OCI-LY1 (cell line): ENCODE data around the gene OR2V2.

ENCODE experiments used
- H2AFZ ChIP-seq: fragments of 200-600 bp; sonication (generic), shearing (Covaris generic); 2 replicates; pipeline ENCODE4 v1.6.0; 2014; ENCODE audit warnings: antibody characterized with exemption, mild to moderate bottlenecking, low read length
- H3F3A ChIP-seq: fragments of 200-600 bp; sonication (generic), shearing (Covaris generic); 2 replicates; pipeline ENCODE4 v1.6.0; 2014; ENCODE audit warnings: mild to moderate bottlenecking, antibody characterized with exemption, low read length, moderate library complexity; ENCODE audit not compliant: insufficient read depth
- H3K27ac ChIP-seq: fragments of 200-600 bp; sonication (generic); 2 replicates; pipeline ENCODE4 v1.5.1; 2014; ENCODE audit warnings: low read length, mixed run types, mild to moderate bottlenecking, low read depth; ENCODE audit not compliant: poor library complexity, severe bottlenecking
- H3K27me3 ChIP-seq: fragments of 200-600 bp; sonication (generic); 2 replicates; pipeline ENCODE4 v1.6.0; 2014; ENCODE audit warnings: antibody characterized with exemption, mild to moderate bottlenecking, low read length, moderate library complexity; ENCODE audit not compliant: insufficient read depth
- H3K36me3 ChIP-seq: fragments of 200-600 bp; sonication (generic); 2 replicates; pipeline ENCODE4 v1.6.1; 2014; ENCODE audit warnings: mild to moderate bottlenecking, antibody characterized with exemption, low read length, moderate library complexity, mixed read lengths; ENCODE audit not compliant: insufficient read depth
- H3K4me1 ChIP-seq: fragments of 200-600 bp; sonication (generic); 2 replicates; pipeline ENCODE4 v1.5.1; 2014; ENCODE audit warnings: mild to moderate bottlenecking, low read length, moderate library complexity; ENCODE audit not compliant: insufficient read depth, severe bottlenecking
- H3K4me2 ChIP-seq: fragments of 200-600 bp; sonication (generic), shearing (Covaris generic); 2 replicates; pipeline ENCODE4 v1.6.1; 2014; ENCODE audit warnings: low read length
- H3K4me3 ChIP-seq: fragments of 200-600 bp; sonication (generic); 2 replicates; pipeline ENCODE4 v1.5.1; 2014; ENCODE audit warnings: low read length, low read depth, mild to moderate bottlenecking, mixed read lengths; ENCODE audit not compliant: poor library complexity, severe bottlenecking
- H3K79me2 ChIP-seq: fragments of 200-600 bp; shearing (Covaris generic); 2 replicates; pipeline ENCODE4 v1.6.1; 2016; ENCODE audit warnings: mixed run types, low read length, mixed read lengths; ENCODE audit not compliant: insufficient read depth
- H3K9ac ChIP-seq: fragments of 200-600 bp; sonication (generic), shearing (Covaris generic); 2 replicates; pipeline ENCODE4 v1.6.1; 2014; ENCODE audit warnings: mild to moderate bottlenecking, low read length, mixed read lengths
- H3K9me2 ChIP-seq: fragments of 200-600 bp; sonication (generic), shearing (Covaris generic); 2 replicates; pipeline ENCODE4 v1.6.1; 2014; ENCODE audit warnings: low read depth, mild to moderate bottlenecking, low read length, mixed read lengths
- H3K9me3 ChIP-seq: fragments of 200-600 bp; shearing (Covaris generic); 2 replicates; pipeline ENCODE4 v1.6.1; 2014; ENCODE audit warnings: low read length, mixed read lengths
- H4K20me1 ChIP-seq: fragments of 200-600 bp; sonication (generic), shearing (Covaris generic); 2 replicates; pipeline ENCODE4 v1.6.0; 2016; ENCODE audit warnings: mild to moderate bottlenecking, low read length; ENCODE audit not compliant: insufficient read depth
- CTCF ChIP-seq: fragments of 200-600 bp; sonication (generic), shearing (Covaris generic); IDR thresholded peaks from 2 replicates; pipeline ENCODE4 v1.5.1; 2017; ENCODE audit warnings: mild to moderate bottlenecking, antibody characterized with exemption, low read length, moderate library complexity, mixed read lengths
- EZH2 ChIP-seq: fragments of 200-600 bp; sonication (generic), shearing (Covaris generic); IDR thresholded peaks from 2 replicates; pipeline ENCODE4 v1.8.0; 2017; ENCODE audit warnings: borderline replicate concordance, mixed run types, mild to moderate bottlenecking, antibody characterized with exemption, low read length, moderate library complexity, mixed read lengths

The OR2V2 gene

GRCh38 chr5:181131514-181131913 is 15.9 kb upstream of the OR2V2 start:
- Histone ChIP-seq H3K27me3 (no peaks in the 10 kb centered on the region; the same call in 1 of the 2 replicates), H2AFZ (no peak overlapping the region), H3K79me2 (no peaks in the 10 kb centered on the region), H3K4me3 (no peak overlapping the region), H3F3A (no peaks in the 10 kb centered on the region), H3K9me3 (no peaks in the 10 kb centered on the region; the same call in 1 of the 2 replicates), H4K20me1 (no peaks in the 10 kb centered on the region), H3K36me3 (no peaks in the 10 kb centered on the region), H3K4me1 (no peaks in the 10 kb centered on the region), H3K9ac (no peak overlapping the region), H3K27ac (no peak overlapping the region), H3K9me2 (no peaks in the 10 kb centered on the region), H3K4me2 (no peak overlapping the region)
- TF ChIP-seq CTCF (no peak), EZH2 (no peak)

- no peak overlapping the region for H2AFZ ChIP-seq
- no peaks in the 10 kb centered on the region for H3K4me1 ChIP-seq
- no peak overlapping the region for H3K9ac ChIP-seq
These were observed 14.3 kb upstream of the OR2V2 start for GRCh38 chr5:181133083-181133482.

GRCh38 chr5:181133610-181134231 is 13.7 kb upstream of the OR2V2 start:
- H3K27ac ChIP-seq, result no peak overlapping the region
- no peaks in the 10 kb centered on the region for H3K27me3 ChIP-seq
- no peaks in the 10 kb centered on the region for H3K4me1 ChIP-seq
- no peak overlapping the region for H2AFZ ChIP-seq
- H3F3A ChIP-seq, result no peaks in the 10 kb centered on the region
- no peak overlapping the region for H3K4me2 ChIP-seq
- no peak overlapping the region for H3K9ac ChIP-seq
- no peaks in the 10 kb centered on the region for H3K79me2 ChIP-seq
- H3K4me3 ChIP-seq, result no peak overlapping the region
- H3K9me2 ChIP-seq, result no peaks in the 10 kb centered on the region
- no peak for TF ChIP-seq CTCF
- H3K36me3 ChIP-seq, result no peaks in the 10 kb centered on the region
- H4K20me1 ChIP-seq, result no peaks in the 10 kb centered on the region
- H3K9me3 ChIP-seq, result no peaks in the 10 kb centered on the region; the same call in 1 of the 2 replicates

More at GRCh38 chr5:181133083-181133482, 14.3 kb upstream of the OR2V2 start:
- Histone ChIP-seq H3K9me3 (no peaks in the 10 kb centered on the region; the same call in 1 of the 2 replicates), H3K27me3 (no peaks in the 10 kb centered on the region; the same call in 1 of the 2 replicates), H3K79me2 (no peaks in the 10 kb centered on the region), H3K27ac (no peak overlapping the region), H3F3A (no peaks in the 10 kb centered on the region), H4K20me1 (no peaks in the 10 kb centered on the region), H3K36me3 (no peaks in the 10 kb centered on the region), H3K4me3 (no peak overlapping the region), H3K9me2 (no peaks in the 10 kb centered on the region), H3K4me2 (no peak overlapping the region)
- TF ChIP-seq CTCF (no peak), EZH2 (no peak)
